Sigmoid colon (tissue), 7 donors: ENCODE data around the gene HERC3. TPM values are rescaled to one million over a fixed set of nuclear protein-coding genes. Genes with fewer than 3 reads are reported as not detected.

Experiments
- DNase-seq: peaks from one replicate; pipeline ENCODE4 v3.0.0-alpha.2; 2019
- H3K27ac ChIP-seq, 4 donors: fragments of 200-600 bp; sonication (generic); one replicate each; pipeline ENCODE4 v1.5.1; 2016 to 2019; ENCODE audit warnings: mild to moderate bottlenecking in 1 of 4
- H3K27me3 ChIP-seq, 3 donors: fragments of 200-600 bp; sonication (generic); one replicate each; pipeline ENCODE4 v1.5.1; 2019; ENCODE audit warnings: mild to moderate bottlenecking in 1 of 3
- H3K36me3 ChIP-seq, 4 donors: fragments of 200-600 bp; sonication (generic); one replicate each; pipeline ENCODE4 v1.5.1; 2016 to 2019
- H3K4me1 ChIP-seq, 4 donors: fragments of 200-600 bp; sonication (generic); one replicate each; pipeline ENCODE4 v1.5.1; 2017 to 2019
- H3K4me3 ChIP-seq, 4 donors: fragments of 200-600 bp; sonication (generic); one replicate each; pipeline ENCODE4 v1.5.1; 2017 to 2019; ENCODE audit warnings: mild to moderate bottlenecking in 2 of 4, moderate library complexity in 1 of 4
- H3K9me3 ChIP-seq, 4 donors: fragments of 200-600 bp in 3 of 4; sonication (generic) in 3 of 4; one replicate each; pipeline versions ENCODE4 v1.5.1 to v1.6.1; 2013 to 2019
- EP300 ChIP-seq, 4 donors: sonication (generic); formaldehyde crosslinking; IDR thresholded peaks; one replicate each; pipeline ENCODE4 v1.6.1; 2017; ENCODE audit warnings: antibody characterized with exemption in 4 of 4
- POLR2A ChIP-seq, 2 donors: fragments of 450-650 bp; IDR thresholded peaks; one replicate each; pipeline ENCODE4 v1.6.1; 2016; ENCODE audit warnings: antibody characterized with exemption in 2 of 2, mild to moderate bottlenecking in 2 of 2, moderate library complexity in 2 of 2
- POLR2AphosphoS5 ChIP-seq, 4 donors: sonication (generic); formaldehyde crosslinking; IDR thresholded peaks; one replicate each; pipeline ENCODE4 v1.6.1; 2017; ENCODE audit warnings: antibody characterized with exemption in 4 of 4
- whole genome bisulfite sequencing, 2 donors: extraction: QIAGEN DNeasy Blood & Tissue Kit; methylation state at CpG; one replicate each; pipeline ENCODE4 v1.1.7; 2013; 5-methylcytosine and 5-hydroxymethylcytosine counted together
- intact Hi-C: fragments of 100-400 bp; cut with DNase I; formaldehyde crosslinking; loops from one replicate; pipeline ENCODE4 v1.15.1; 2023
- polyA plus RNA-seq, 3 donors: library from polyadenylated mRNA; stranded (reverse); fragments of 200-250 nt; gene quantifications; one replicate each; pipeline ENCODE4 v1.2.3, GENCODE V29; 2013
- total RNA-seq, 4 donors: library from RNA; depleted of rRNA; stranded (reverse); fragments of >200 nt; gene quantifications; one replicate each; pipeline ENCODE4 v1.1.0, GENCODE V29; 2016
- TF ChIP-seq, protein P1 (sequence below), 4 experiments: fragments of 450-650 bp in 3 of 4; fragments of 200-600 bp in 1 of 4; IDR thresholded peaks; one replicate each; pipeline ENCODE4 v1.5.1; 2016 to 2019; ENCODE audit warnings: antibody characterized with exemption in 4 of 4, mild to moderate bottlenecking in 3 of 4, moderate library complexity in 2 of 4
- donor health status: healthy with polysubstance abuse.
- donor health status: Bipolar disorder and iron deficiency.
- donor health status: healthy.

HERC3 gene
- total and polyA plus RNA-seq, 7 donors, result 12.2 to 44.9 (median 34.6) TPM

DNA sequence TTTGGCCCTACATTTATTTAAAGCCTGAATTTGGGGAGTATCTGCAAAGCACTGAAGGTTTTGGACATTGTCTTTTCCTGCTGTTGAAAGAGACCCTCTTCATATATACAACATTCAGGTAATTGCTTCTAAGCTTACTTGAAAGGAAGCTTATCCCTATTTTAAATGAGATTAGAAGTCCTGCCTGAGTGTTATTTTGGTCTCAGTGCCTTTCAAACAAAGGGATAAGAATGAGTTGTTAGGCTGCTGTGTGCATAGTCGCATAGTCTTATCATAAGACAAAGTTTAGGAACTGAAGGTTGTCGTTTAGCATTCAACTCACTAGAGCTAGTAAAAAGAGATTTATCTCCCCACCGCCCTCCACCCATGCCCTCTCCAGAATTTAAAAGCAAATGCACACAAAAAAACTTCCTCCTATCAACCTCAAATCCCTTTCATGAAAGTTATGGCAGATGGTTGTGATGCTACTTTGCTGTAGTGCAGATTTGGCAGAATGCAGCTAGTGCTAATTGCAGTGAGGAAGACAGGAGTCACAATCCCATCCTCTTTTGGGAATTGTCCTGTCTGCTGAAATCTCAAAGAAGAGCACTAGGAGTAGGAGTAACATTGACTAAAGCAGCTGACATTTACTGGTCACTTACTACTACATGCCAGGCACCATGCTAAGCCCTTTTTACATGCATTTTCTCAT is 5.8 kb downstream of the HERC3 start:
- intact Hi-C loops, result no loop called here
- H3K27me3 ChIP-seq, result no peaks in the 10 kb centered on the region
- H3K4me3 ChIP-seq, result no peak overlapping the region
- peak overlapping the region in 3 of 4 donors; percentile 51 to 73 (median 70) for H3K27ac ChIP-seq
- no peak for DNase-seq
- H3K4me1 ChIP-seq, result peaks cover 0 to 61% (median 45%) of the 10 kb centered on the region in 4 donors
- no peak for TF ChIP-seq POLR2A (IDR thresholded peaks at IDR 0.05)
- TF ChIP-seq POLR2AphosphoS5 (IDR thresholded peaks at IDR 0.05), result no peak
- TF ChIP-seq EP300 (IDR thresholded peaks at IDR 0.05), result no peak
- TF ChIP-seq, protein P1, sequence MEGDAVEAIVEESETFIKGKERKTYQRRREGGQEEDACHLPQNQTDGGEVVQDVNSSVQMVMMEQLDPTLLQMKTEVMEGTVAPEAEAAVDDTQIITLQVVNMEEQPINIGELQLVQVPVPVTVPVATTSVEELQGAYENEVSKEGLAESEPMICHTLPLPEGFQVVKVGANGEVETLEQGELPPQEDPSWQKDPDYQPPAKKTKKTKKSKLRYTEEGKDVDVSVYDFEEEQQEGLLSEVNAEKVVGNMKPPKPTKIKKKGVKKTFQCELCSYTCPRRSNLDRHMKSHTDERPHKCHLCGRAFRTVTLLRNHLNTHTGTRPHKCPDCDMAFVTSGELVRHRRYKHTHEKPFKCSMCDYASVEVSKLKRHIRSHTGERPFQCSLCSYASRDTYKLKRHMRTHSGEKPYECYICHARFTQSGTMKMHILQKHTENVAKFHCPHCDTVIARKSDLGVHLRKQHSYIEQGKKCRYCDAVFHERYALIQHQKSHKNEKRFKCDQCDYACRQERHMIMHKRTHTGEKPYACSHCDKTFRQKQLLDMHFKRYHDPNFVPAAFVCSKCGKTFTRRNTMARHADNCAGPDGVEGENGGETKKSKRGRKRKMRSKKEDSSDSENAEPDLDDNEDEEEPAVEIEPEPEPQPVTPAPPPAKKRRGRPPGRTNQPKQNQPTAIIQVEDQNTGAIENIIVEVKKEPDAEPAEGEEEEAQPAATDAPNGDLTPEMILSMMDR (IDR thresholded peaks at IDR 0.05), result no peak
- 52 to 74% methylated on average over 3 of the region's 3 CpGs for WGBS, 2 donors
- no peaks in the 10 kb centered on the region for H3K9me3 ChIP-seq
- peaks cover 0 to 15% (median 0%) of the 10 kb centered on the region in 4 donors for H3K36me3 ChIP-seq

DNA sequence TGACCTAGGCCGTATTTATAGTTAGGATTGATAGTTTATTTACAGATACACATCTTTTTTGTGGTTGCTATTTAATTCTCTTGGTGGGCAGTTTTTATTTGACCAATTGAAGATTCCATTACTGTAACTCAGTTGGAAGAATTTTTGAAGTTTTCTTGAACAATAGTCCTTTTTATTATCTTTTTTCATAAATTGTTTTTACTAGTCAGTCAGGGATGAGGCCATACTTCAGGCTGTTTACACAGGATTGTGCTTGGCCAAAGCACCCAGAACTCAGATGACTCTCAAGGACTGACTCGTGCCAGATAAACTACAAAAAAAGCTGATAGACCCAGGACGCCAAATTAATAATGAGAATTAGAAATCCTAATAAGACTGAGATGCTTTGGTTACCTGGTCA is 7.0 kb downstream of the HERC3 start:
- Histone ChIP-seq H3K27ac (peak overlapping the region; percentile 51 to 73 (median 68)), H3K36me3 (peaks cover 0 to 15% (median 0%) of the 10 kb centered on the region in 4 donors), H3K4me3 (no peak overlapping the region), H3K4me1 (peaks cover 0 to 54% (median 37%) of the 10 kb centered on the region in 4 donors), H3K27me3 (no peaks in the 10 kb centered on the region), H3K9me3 (no peaks in the 10 kb centered on the region)
- no peak for DNase-seq
- 85 to 86% methylated on average over 3 of the region's 3 CpGs for WGBS, 2 donors
- TF ChIP-seq, protein P1 (IDR thresholded peaks at IDR 0.05), result no peak
- TF ChIP-seq POLR2AphosphoS5 (IDR thresholded peaks at IDR 0.05) (no peak), EP300 (IDR thresholded peaks at IDR 0.05) (no peak), POLR2A (IDR thresholded peaks at IDR 0.05) (no peak)
- intact Hi-C loops, result no loop called here

DNA sequence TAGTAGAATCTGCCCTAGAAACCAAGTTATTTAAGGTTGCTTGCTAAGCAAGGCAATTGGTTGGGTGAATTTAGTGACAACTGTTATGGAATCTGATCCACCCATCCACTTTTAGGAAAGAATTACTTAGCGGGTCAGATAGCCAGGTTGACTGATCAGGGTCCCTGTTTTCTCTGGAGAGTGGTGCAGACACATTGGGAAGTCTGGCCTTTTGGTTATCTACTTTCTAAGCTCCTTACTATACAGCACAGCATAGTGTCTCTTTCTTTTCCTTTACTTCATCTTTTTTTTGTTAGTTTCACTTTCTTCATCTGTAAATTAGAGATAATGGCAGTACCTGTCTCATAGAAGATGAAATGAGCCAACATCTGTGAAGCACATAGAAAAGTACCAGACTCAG is 7.4 kb downstream of the HERC3 start:
- no peak overlapping the region for H3K4me3 ChIP-seq
- intact Hi-C loops, result no loop called here
- peaks cover 0 to 15% (median 0%) of the 10 kb centered on the region in 4 donors for H3K36me3 ChIP-seq
- no peak for TF ChIP-seq POLR2A (IDR thresholded peaks at IDR 0.05)
- TF ChIP-seq EP300 (IDR thresholded peaks at IDR 0.05), result no peak
- H3K27ac ChIP-seq, result peak overlapping the region; percentile 51 to 73 (median 68)
- DNase-seq, result no peak
- H3K27me3 ChIP-seq, result no peaks in the 10 kb centered on the region
- no peaks in the 10 kb centered on the region for H3K9me3 ChIP-seq
- peaks cover 0 to 54% (median 37%) of the 10 kb centered on the region in 4 donors for H3K4me1 ChIP-seq
- WGBS, 2 donors, result 82 to 86% methylated on average over 1 of the region's 1 CpG

DNA sequence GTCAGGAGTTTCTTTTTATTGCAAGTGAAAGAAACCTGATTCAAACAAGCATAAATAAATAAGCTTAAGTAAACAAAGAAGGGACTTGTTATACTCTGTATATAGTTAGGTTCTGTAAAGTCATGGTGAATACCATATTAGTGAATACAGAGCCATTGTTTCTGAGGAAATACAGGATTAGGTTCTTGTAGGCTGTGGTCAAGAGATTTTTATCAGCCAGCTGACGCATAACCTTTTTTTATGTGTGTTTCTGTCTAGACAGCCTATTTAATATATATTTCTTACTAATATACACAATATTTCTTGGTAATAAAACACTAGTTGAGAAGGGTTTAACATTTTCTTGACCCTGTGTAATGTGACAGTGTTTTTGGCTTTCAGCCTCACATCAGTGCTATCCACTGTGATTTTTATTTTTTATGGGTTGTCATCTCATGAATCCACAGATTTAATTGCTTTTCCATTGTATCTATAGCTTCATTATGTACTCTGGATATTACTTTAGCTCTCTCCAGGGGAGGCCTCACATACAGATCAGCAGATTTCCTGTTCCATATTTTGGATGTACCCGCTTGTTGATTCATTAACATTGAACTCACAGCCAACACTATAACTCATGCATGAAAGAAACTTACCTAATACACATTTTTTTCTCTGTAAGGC is 8.0 kb downstream of the HERC3 start:
- Histone ChIP-seq H3K9me3 (no peaks in the 10 kb centered on the region), H3K36me3 (peaks cover 0 to 15% (median 0%) of the 10 kb centered on the region in 4 donors), H3K27ac (peak overlapping the region; percentile 51 to 73 (median 68)), H3K4me1 (peaks cover 0 to 58% (median 37%) of the 10 kb centered on the region in 4 donors), H3K27me3 (no peaks in the 10 kb centered on the region), H3K4me3 (no peak overlapping the region)
- intact Hi-C loops, result no loop called here
- DNase-seq, result no peak
- peak in 1 of 4 donors; percentile 9 for TF ChIP-seq POLR2AphosphoS5 (IDR thresholded peaks at IDR 0.05)
- no peak for TF ChIP-seq POLR2A (IDR thresholded peaks at IDR 0.05)
- 83 to 96% methylated on average over 2 of the region's 2 CpGs for WGBS, 2 donors

DNA sequence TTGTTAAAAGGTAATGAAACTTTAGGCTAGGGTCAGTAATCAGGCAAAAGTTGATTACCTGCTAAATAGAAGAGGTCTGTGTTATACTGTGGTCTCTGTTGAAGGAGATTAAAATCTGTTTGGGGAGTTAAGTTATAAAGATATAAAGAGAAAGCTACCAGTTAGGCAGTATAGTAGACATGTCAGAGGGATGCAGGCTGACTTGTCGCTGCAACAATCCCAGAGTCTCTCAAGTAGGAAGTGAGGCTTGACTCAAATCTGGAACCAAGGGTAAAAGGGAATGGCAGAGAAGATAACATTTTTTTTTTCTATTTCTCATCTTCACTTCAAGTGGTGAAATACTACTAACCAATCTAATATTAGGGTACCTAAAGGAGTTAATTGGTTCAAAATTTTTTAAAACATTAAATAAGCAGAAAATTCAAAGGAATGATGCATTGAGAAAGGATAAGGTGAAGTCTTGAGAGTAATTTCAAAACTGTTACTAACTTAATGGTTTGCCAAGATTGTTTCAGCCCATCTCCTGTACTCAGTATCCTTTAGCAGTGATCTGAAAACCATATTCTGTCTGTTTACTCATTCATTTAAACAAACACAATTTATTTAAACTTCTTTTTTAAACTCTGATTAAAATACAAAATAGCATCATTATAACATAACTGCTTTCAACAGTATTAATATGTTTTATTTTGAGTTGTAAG is 12.8 kb downstream of the HERC3 start:
- peaks cover 0 to 40% (median 25%) of the 10 kb centered on the region in 4 donors for H3K4me1 ChIP-seq
- H3K27me3 ChIP-seq, result no peaks in the 10 kb centered on the region
- H3K4me3 ChIP-seq, result no peak overlapping the region
- 94% methylated on average over 1 of the region's 1 CpG for WGBS, 2 donors
- intact Hi-C loops, result no loop called here
- DNase-seq, result no peak
- H3K9me3 ChIP-seq, result no peaks in the 10 kb centered on the region
- TF ChIP-seq, protein P1 (IDR thresholded peaks at IDR 0.05), result no peak
- TF ChIP-seq POLR2AphosphoS5 (IDR thresholded peaks at IDR 0.05) (no peak), EP300 (IDR thresholded peaks at IDR 0.05) (no peak), POLR2A (IDR thresholded peaks at IDR 0.05) (no peak)
- peaks cover 0 to 32% (median 15%) of the 10 kb centered on the region in 4 donors for H3K36me3 ChIP-seq
- H3K27ac ChIP-seq, result no peak overlapping the region
